Measurements from ENCODE around the gene SLC8A1. TPM values are rescaled to one million over a fixed set of nuclear protein-coding genes. Genes with fewer than 3 reads are reported as not detected.

The SLC8A1 gene
- total RNA-seq, 2 donors from 2014 or later: 0.43 to 0.64 TPM

GRCh38 chr2:40359811-40360210 is 92.1 kb downstream of the SLC8A1 start:
- H3K27ac Mint-ChIP-seq: no peak overlapping the region
- DNase-seq (ENCODE audit: low spot score in 2 of 2): no peak
- H3K36me3 Mint-ChIP-seq: no peaks in the 10 kb centered on the region
- H3K9me3 Mint-ChIP-seq: no peaks in the 10 kb centered on the region
- no peak for ATAC-seq

DNA sequence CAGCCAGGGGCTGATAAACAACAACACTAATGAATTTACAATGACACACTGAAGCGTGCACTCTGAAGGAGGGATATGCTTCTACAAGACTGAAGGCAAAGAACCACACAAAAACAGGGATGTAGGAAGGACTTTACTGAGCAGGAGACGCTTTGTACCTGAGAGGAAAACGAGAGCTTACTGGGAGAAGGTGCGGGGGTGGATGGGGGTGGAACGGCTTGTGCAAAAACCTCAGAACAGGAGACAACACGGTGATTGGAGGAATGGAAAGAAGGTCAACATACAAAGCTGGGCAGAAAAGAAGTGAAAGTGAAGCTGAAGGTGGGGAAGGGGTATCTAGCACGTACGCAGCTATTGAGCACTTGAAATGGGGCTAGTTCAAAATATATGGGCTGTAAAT is 93.1 kb downstream of the SLC8A1 start:
- DNase-seq (ENCODE audit: low spot score in 2 of 2) (no peak), ATAC-seq (no peak)
- H3K27ac Mint-ChIP-seq: no peak overlapping the region
- no peaks in the 10 kb centered on the region for H3K9me3 Mint-ChIP-seq
- H3K36me3 Mint-ChIP-seq: no peaks in the 10 kb centered on the region

DNA sequence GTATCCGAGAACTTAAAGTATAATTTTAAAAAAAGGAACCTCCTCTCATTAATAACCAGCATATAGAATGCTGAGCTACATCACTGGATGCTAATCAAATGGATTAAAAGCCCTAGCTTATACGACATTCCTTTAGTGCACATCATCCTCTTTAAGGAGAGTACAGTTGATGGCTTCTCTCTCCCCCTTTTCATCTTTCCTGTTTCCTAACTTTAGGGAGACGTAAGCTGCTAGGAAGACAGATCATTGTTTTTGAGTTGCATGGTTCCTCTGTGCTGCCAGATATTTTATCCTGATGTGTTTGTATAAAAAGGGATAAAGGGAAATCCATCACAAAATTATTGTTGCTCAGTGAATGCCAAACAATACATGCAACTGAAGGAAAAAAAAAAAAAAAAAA is 94.2 kb downstream of the SLC8A1 start:
- Mint-ChIP-seq H3K9me3 (no peaks in the 10 kb centered on the region), H3K27ac (no peak overlapping the region), H3K36me3 (no peaks in the 10 kb centered on the region)
- DNase-seq (ENCODE audit: low spot score in 2 of 2): no peak
- no peak for ATAC-seq

GRCh38 chr2:40355451-40355850 is 96.4 kb downstream of the SLC8A1 start:
- Mint-ChIP-seq H3K9me3 (no peaks in the 10 kb centered on the region), H3K36me3 (no peaks in the 10 kb centered on the region), H3K27ac (no peak overlapping the region)
- ATAC-seq: no peak
- no peak for DNase-seq (ENCODE audit: low spot score in 2 of 2)

GRCh38 chr2:40353231-40353630 is 98.7 kb downstream of the SLC8A1 start:
- no peaks in the 10 kb centered on the region for H3K36me3 Mint-ChIP-seq
- no peaks in the 10 kb centered on the region for H3K9me3 Mint-ChIP-seq
- ATAC-seq (no peak), DNase-seq (ENCODE audit: low spot score in 2 of 2) (no peak)
- H3K27ac Mint-ChIP-seq: no peak overlapping the region

DNA sequence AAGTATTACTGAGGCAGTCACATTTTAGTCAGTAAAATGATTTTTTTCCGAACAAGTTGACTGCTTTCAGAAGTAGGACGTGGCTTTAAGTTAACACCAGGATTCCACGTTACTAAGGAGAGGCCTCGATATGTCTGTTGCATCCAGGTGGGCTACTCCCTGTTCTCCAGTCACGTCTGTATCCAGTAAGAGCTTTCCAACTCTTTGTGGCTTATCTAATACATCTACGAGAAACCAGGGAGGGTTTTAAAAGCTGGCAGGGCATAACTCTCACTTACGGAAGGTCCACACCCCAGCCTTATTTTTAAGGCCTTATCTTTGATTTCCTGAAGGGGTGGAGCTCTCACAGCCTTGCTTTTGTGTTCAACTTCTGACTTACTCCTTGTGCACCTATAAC is 99.2 kb downstream of the SLC8A1 start:
- no peak for DNase-seq (ENCODE audit: low spot score in 2 of 2)
- Mint-ChIP-seq H3K36me3 (no peaks in the 10 kb centered on the region), H3K27ac (no peak overlapping the region), H3K9me3 (no peaks in the 10 kb centered on the region)
- no peak for ATAC-seq

- Mint-ChIP-seq H3K36me3 (no peaks in the 10 kb centered on the region), H3K27ac (no peak overlapping the region), H3K9me3 (no peaks in the 10 kb centered on the region)
- DNase-seq (ENCODE audit: low spot score in 2 of 2): no peak
- ATAC-seq: no peak
Observed at GRCh38 chr2:40352041-40352702, 99.7 kb downstream of the SLC8A1 start.

DNA sequence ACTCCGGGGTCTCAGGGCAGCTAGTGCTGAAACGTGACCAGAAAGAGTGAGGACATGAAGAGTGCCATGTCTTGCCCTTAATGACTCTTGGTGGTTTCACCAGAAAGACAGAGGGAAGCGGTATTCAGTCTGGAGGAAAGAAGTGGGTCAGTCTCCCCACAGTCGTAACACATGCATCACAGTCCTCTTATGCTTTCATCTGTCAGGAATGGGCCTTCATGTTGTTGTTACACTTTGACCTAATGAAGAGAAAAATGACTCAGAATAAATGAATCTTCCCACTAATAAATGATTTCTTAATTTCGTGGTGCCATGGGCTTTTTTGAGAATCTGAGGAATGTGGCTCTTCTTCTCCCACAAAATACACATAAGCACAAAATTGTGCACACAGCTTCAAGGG is 103.2 kb downstream of the SLC8A1 start:
- Mint-ChIP-seq H3K27ac (no peak overlapping the region), H3K36me3 (no peaks in the 10 kb centered on the region), H3K9me3 (no peaks in the 10 kb centered on the region)
- DNase-seq (ENCODE audit: low spot score in 2 of 2) (no peak), ATAC-seq (no peak)

- Mint-ChIP-seq H3K27ac (no peak overlapping the region), H3K36me3 (no peaks in the 10 kb centered on the region), H3K9me3 (no peaks in the 10 kb centered on the region)
- ATAC-seq: no peak
- no peak for DNase-seq (ENCODE audit: low spot score in 2 of 2)
Observed at GRCh38 chr2:40348038-40348437, 103.9 kb downstream of the SLC8A1 start.

GRCh38 chr2:40346535-40347354 is 105.1 kb downstream of the SLC8A1 start:
- Mint-ChIP-seq H3K9me3 (no peaks in the 10 kb centered on the region), H3K36me3 (no peaks in the 10 kb centered on the region), H3K27ac (no peak overlapping the region)
- DNase-seq (ENCODE audit: low spot score in 2 of 2) (no peak), ATAC-seq (no peak)

DNA sequence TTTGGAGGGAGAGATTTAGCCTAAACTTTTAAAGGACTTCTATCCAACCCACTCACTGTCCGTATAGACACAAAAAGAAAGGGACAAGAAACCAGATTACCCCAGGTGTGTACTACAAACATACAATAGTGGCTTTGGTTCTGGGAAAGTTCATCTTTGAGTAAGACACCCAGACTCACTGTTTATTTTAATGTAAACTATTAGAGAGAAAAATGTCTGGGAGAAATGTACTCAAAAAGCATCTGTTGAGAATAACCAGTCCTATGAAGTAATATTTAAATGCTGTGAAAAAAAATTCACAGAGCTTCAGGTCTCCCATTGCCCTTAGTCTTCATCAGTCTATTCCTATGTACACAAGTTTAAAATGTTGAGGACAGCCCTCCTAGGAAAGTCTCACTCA is 107.5 kb downstream of the SLC8A1 start:
- Mint-ChIP-seq H3K36me3 (no peaks in the 10 kb centered on the region), H3K9me3 (no peaks in the 10 kb centered on the region), H3K27ac (no peak overlapping the region)
- no peak for DNase-seq (ENCODE audit: low spot score in 2 of 2)
- no peak for ATAC-seq

GRCh38 chr2:40343902-40344301 is 108.0 kb downstream of the SLC8A1 start:
- no peaks in the 10 kb centered on the region for H3K36me3 Mint-ChIP-seq
- DNase-seq (ENCODE audit: low spot score in 2 of 2) (no peak), ATAC-seq (no peak)
- no peaks in the 10 kb centered on the region for H3K9me3 Mint-ChIP-seq
- H3K27ac Mint-ChIP-seq: no peak overlapping the region

- H3K9me3 Mint-ChIP-seq: no peaks in the 10 kb centered on the region
- no peak overlapping the region for H3K27ac Mint-ChIP-seq
- ATAC-seq (no peak), DNase-seq (ENCODE audit: low spot score in 2 of 2) (no peak)
- no peaks in the 10 kb centered on the region for H3K36me3 Mint-ChIP-seq
Observed at GRCh38 chr2:40341198-40341597, 110.7 kb downstream of the SLC8A1 start.

- H3K9me3 Mint-ChIP-seq: no peaks in the 10 kb centered on the region
- no peak for ATAC-seq
- H3K27ac Mint-ChIP-seq: no peak overlapping the region
Observed at GRCh38 chr2:40339026-40339425, 112.9 kb downstream of the SLC8A1 start.

DNA sequence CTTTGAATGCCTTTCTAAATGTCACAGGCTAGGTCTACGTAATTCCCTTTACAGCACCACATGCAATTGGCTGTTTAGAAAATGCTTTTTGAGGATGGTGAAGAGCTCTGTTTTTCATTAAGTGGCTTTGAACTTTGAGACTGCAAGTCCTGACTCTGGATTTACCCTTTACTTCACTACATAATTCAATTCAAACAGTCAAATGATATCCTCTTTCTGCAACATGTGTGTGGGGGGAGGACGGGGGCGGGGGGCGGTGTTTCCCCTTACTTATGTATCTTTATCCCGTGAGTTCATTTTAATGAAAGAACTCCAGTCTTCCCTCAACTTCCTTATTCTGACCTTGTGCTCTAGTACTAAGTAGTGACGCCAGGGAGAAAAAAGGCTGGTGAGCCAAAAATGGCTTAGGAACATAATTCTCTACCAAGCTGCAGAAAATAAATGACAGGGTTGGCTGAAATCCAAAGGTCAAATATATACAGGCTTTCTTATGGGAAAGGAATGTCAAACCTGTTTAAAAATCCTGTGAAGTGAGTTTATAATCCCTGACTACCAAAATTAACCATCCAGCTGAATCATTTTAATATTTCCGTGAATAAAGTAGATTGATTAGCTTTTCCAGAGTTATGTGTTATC is 119.6 kb downstream of the SLC8A1 start:
- no peak for ATAC-seq
- H3K36me3 Mint-ChIP-seq: no peaks in the 10 kb centered on the region

More at GRCh38 chr2:40339026-40339425, 112.9 kb downstream of the SLC8A1 start:
- DNase-seq (ENCODE audit: low spot score in 2 of 2): no peak
- no peaks in the 10 kb centered on the region for H3K36me3 Mint-ChIP-seq

DNA sequence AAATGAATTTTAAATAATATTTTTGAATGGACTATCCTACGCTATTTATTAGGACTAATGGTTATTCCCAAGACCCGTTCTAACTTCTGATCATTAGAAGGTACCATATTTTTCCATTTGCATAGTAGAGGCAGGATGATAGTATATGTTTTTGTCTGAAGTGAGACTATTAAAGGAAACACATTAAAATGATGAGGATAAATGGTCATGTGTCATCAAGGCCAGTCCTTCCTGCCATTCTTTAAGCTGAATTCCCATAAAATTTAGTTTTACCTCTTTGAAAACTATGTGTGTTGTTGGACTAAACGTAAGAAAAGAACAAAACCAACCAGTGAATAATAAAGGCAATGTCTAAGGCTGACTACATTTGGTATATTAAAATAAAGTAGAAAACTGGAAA is 121.8 kb downstream of the SLC8A1 start:
- DNase-seq (ENCODE audit: low spot score in 2 of 2) (no peak), ATAC-seq (no peak)
- H3K27ac Mint-ChIP-seq: no peak overlapping the region
- peaks cover 7 to 15% of the 10 kb centered on the region in 2 donors for H3K9me3 Mint-ChIP-seq
- no peaks in the 10 kb centered on the region for H3K36me3 Mint-ChIP-seq

More for the DNA sequence above, 119.6 kb downstream of the SLC8A1 start:
- no peak for DNase-seq (ENCODE audit: low spot score in 2 of 2)
- Mint-ChIP-seq H3K27ac (no peak overlapping the region), H3K9me3 (peaks cover 0 to 8% of the 10 kb centered on the region in 2 donors)

DNA sequence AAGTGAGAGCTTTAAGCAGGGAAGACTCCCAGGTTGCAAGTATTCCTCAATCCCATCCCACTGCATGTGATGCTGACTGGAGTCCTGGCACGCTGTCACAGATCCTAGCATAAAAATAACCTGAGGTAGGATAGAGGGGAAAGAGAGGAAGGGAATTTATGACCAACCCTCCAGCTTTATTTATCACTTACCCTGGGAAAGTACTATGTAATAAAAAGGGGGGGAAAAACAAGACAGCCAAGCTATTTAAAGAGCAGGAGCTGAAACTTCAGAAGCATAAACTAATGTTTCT is 122.2 kb downstream of the SLC8A1 start:
- ATAC-seq (no peak), DNase-seq (ENCODE audit: low spot score in 2 of 2) (no peak)
- H3K27ac Mint-ChIP-seq: no peak overlapping the region
- peaks cover 7 to 19% of the 10 kb centered on the region in 2 donors for H3K9me3 Mint-ChIP-seq
- no peaks in the 10 kb centered on the region for H3K36me3 Mint-ChIP-seq

DNA sequence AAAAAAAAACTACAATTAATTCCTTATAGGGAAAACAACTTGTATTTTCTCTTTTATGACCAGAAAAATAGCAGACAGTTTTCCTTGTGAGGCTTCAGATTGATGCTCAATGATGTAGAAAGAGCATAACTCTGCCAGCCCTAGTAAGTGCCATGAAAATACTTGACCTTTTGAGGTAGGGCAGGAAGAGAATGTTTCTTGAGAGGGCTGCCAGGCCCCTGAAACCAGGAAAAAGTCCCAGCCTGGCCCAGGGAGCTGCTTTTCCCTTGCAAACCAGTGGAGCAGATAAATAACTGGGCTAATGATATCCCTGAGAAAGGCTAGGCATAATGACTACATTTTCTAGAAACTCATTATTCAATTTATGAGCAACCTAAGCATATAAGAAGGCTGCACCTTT is 126.8 kb downstream of the SLC8A1 start:
- Mint-ChIP-seq H3K9me3 (peaks cover 7 to 21% of the 10 kb centered on the region in 2 donors), H3K36me3 (no peaks in the 10 kb centered on the region), H3K27ac (no peak overlapping the region)
- ATAC-seq: no peak
- DNase-seq (ENCODE audit: low spot score in 2 of 2): no peak

Measured in activated naive CD4-positive, alpha-beta T cell treated with anti-CD3 and anti-CD28 coated beads, Interleukin-2, amount 50 U/mL, for 72 hours (primary cell).